HG03045 (cell line): ENCODE results near the gene CD226.
"Not testable (repeated sequence)": the region's sequence is repeated elsewhere in the genome, so short reads cannot be mapped to it uniquely, and the experiment has no call there.

Source experiments
- ATAC-seq: cut with Tn5 transposase; IDR thresholded peaks from one replicate; pipeline ENCODE4 v1.9.1; 2021; ENCODE audit warnings: mild to moderate bottlenecking, moderate library complexity; ENCODE audit not compliant: unreplicated experiment

CD226 gene

GRCh38 chr18:69916412-69916811 is 31.3 kb downstream of the CD226 start:
- no peak for ATAC-seq

GRCh38 chr18:69908838-69909237 is 38.8 kb downstream of the CD226 start:
- ATAC-seq: no peak

- no peak for ATAC-seq
Measured at GRCh38 chr18:69906765-69907164, 40.9 kb downstream of the CD226 start.

GRCh38 chr18:69900941-69901340 is 46.7 kb downstream of the CD226 start:
- ATAC-seq: no peak

GRCh38 chr18:69899154-69899923 is 48.3 kb downstream of the CD226 start:
- not testable (repeated sequence) for ATAC-seq

- peak; percentile 24 for ATAC-seq
Measured at GRCh38 chr18:69898241-69898861, 49.3 kb downstream of the CD226 start.

GRCh38 chr18:69897397-69898108 is 50.1 kb downstream of the CD226 start:
- ATAC-seq: peak; percentile 45

GRCh38 chr18:69895066-69896047 is 52.3 kb downstream of the CD226 start:
- no peak for ATAC-seq

DNA sequence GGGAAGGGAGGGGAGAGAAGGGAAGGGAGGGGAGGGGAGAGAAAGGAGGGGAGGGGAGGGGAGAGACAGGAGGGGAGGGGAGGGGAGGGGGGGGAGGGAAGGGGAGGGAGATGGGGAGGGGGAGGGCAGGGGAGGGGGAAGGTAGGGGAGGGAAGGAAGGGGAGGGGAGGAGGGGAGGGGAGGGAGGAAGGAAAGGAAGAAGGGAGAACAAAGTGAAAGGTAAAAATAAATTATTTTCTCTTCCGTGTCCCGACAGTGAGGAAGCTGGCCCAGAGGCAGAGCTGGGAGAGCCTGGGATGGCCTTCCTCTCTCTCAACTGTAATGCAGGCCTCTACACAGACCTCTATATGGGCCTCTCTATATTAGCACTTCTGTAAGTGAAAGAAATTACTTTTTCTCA is 53.2 kb downstream of the CD226 start:
- no peak for ATAC-seq

- no peak for ATAC-seq
Measured at GRCh38 chr18:69890558-69890957, 57.1 kb downstream of the CD226 start.

DNA sequence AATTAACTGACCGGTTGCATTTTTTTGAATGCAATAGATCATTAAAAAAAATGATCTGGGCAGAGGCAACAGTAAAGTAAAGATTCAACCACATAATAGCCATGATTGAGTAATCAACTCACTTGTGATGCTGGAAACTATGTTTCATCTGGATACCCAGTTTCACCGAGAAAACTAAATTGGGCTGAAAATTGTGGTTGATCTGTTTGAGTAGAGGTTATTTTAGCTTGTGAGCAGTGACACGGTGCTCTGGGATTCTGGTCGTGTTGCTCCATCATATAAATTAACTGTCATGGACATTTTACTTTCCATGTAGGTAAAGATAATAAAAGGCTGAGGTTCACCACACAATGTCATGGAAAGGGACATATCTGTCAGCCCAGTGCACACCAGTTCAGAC is 58.7 kb downstream of the CD226 start:
- ATAC-seq: no peak

- no peak for ATAC-seq
Measured at GRCh38 chr18:69887256-69887655, 60.4 kb downstream of the CD226 start.

DNA sequence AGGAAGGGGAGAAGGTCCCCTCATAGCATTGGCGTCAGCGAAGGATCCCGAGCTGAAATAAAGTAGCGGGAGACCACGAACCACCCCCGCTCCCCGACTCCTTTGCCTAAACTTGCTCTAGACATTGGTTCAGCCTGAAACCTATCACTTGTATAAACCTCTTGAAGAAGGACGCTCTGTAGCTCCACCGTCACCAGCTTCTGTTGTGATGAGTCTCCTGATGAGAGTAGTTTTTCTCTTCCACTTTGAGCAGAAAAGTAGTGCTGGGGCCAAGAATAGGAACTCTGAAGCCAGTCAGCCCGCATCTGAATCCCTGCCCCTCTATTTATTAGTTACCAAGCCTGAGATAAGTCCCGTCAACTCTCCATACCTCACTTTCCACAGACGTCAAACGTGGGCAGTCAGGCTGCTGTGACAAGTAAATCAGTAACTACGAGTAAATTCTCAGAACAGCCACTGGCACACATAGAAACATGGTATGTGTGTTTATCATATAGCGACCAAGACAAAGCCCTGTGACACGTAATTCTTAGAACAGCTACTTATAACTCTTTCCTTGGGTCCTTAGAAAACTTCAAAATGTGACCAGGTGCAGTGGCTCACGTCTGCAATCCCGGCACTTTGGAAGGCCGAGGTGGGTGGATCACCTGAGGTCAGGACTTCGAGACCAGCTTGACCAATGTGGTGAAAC is 61.7 kb downstream of the CD226 start:
- peak; percentile 78 for ATAC-seq

DNA sequence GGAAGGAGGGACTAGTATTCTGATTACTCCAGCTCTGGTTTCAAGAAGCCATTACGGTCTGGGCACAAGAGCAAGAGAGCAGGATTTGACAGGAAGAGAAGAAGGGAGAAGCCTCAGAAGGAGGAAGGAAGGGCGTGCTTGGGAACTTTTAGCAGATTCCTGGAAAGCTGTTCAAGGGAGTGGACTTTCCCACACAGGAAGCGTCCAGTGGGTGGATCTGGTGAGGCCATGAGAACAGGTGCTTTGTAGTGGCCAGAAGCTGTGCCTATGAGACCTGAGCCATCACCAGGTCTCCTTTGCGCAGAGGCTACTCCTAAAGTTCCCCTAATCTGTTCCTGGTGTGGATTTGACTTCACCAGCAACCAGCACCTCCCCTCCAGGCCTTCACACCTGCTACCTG is 62.3 kb downstream of the CD226 start:
- ATAC-seq: no peak

DNA sequence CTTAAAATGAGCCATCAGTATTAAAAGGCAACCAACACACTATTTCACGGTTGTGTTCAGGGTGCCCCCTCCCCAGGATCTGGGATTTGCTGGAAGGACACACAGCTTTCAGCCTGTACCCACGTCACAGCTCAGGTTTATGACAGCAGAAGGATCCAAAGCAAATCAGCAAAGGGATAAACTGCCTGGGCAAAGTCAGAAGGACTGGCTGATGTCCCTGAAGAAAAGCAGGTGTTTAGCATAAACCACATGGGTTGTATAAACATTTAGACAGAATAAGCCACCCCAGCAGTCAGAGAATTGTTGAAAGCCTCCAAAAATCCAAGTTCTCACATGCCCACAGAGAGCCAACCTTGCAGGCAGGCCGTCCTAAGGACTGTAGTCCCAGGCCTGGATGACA is 63.9 kb downstream of the CD226 start:
- ATAC-seq: no peak

GRCh38 chr18:69882965-69883668 is 64.6 kb downstream of the CD226 start:
- no peak for ATAC-seq

DNA sequence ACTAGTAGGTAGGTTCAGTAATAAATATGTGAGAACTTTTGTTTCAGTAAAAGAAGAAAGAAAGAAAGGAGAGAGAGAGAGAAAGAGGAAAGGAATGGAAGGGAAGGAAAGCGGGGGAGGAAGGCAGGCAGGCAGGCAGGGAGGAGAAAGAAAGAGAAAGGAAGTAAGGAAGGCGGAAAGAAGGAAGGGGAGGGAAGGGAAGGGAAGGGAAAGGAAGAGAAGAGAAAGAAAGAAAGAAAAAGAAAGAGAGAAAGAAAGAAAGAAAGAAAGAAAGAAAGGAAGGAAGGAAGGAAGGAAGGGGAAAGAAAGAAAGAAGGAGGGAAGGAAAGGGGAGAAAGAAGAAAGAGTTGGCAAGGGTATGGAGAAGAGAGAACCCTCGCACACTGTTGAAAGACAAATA is 67.6 kb downstream of the CD226 start:
- no peak for ATAC-seq

GRCh38 chr18:69879051-69879450 is 68.6 kb downstream of the CD226 start:
- ATAC-seq: not testable (repeated sequence)

GRCh38 chr18:69878213-69878933 is 69.3 kb downstream of the CD226 start:
- no peak for ATAC-seq
